Omental fat pad (tissue), 4 donors: ENCODE results near the gene GZMM. TPM values are rescaled to one million over a fixed set of nuclear protein-coding genes. Genes with fewer than 3 reads are reported as not detected.

ENCODE experiments used
- ATAC-seq: fragments of 150-250 bp; one replicate; pipeline ENCODE4 v1.9.1; 2016; ENCODE audit warnings: mild to moderate bottlenecking, moderate library complexity; ENCODE audit not compliant: low FRiP score
- DNase-seq: peaks from one replicate; pipeline ENCODE4 v3.0.0-alpha.2; 2019; ENCODE audit warnings: low spot score
- total RNA-seq, 4 donors: library from RNA; depleted of rRNA; stranded (reverse); fragments of >200 nt; gene quantifications; one replicate each; pipeline ENCODE4 v1.1.0, GENCODE V29; 2016
- TF ChIP-seq, protein P1 (sequence below), 3 donors: fragments of 450-650 bp; IDR thresholded peaks; one replicate each; pipeline ENCODE4 v1.5.1; 2016 to 2017; ENCODE audit warnings: antibody characterized with exemption in 3 of 3, mild to moderate bottlenecking in 3 of 3, moderate library complexity in 2 of 3

GZMM gene
- total RNA-seq, 4 donors from 2014 or later = 1.1 to 3.7 TPM; not detected in 2

GRCh38 chr19:595326-596262 is 51.7 kb downstream of the GZMM start:
- no peak for ATAC-seq
- no peak for DNase-seq
- TF ChIP-seq, protein P1, sequence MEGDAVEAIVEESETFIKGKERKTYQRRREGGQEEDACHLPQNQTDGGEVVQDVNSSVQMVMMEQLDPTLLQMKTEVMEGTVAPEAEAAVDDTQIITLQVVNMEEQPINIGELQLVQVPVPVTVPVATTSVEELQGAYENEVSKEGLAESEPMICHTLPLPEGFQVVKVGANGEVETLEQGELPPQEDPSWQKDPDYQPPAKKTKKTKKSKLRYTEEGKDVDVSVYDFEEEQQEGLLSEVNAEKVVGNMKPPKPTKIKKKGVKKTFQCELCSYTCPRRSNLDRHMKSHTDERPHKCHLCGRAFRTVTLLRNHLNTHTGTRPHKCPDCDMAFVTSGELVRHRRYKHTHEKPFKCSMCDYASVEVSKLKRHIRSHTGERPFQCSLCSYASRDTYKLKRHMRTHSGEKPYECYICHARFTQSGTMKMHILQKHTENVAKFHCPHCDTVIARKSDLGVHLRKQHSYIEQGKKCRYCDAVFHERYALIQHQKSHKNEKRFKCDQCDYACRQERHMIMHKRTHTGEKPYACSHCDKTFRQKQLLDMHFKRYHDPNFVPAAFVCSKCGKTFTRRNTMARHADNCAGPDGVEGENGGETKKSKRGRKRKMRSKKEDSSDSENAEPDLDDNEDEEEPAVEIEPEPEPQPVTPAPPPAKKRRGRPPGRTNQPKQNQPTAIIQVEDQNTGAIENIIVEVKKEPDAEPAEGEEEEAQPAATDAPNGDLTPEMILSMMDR (IDR thresholded peaks at IDR 0.05) = no peak

DNA sequence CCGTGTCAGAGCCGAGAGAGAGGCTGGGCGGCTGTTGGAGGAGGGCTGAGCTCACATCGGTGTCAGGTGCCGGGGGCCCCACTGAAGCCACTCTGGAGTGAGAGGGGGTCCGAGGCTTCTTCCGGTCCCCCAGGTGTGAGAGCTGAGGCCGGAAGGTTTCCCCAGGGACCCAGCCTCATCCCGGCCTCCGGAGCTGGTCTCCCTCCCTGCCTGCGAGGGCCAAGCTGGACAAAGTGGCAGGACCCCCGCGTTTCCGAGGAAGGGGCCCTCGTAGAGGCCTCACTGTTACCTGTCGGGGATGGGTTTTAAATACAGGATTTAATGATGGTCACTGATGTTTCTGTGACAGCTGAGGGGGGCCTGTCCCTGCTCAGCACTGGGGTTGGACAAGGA is 52.4 kb downstream of the GZMM start:
- DNase-seq (no peak), ATAC-seq (no peak)
- TF ChIP-seq, protein P1 (IDR thresholded peaks at IDR 0.05) = no peak

DNA sequence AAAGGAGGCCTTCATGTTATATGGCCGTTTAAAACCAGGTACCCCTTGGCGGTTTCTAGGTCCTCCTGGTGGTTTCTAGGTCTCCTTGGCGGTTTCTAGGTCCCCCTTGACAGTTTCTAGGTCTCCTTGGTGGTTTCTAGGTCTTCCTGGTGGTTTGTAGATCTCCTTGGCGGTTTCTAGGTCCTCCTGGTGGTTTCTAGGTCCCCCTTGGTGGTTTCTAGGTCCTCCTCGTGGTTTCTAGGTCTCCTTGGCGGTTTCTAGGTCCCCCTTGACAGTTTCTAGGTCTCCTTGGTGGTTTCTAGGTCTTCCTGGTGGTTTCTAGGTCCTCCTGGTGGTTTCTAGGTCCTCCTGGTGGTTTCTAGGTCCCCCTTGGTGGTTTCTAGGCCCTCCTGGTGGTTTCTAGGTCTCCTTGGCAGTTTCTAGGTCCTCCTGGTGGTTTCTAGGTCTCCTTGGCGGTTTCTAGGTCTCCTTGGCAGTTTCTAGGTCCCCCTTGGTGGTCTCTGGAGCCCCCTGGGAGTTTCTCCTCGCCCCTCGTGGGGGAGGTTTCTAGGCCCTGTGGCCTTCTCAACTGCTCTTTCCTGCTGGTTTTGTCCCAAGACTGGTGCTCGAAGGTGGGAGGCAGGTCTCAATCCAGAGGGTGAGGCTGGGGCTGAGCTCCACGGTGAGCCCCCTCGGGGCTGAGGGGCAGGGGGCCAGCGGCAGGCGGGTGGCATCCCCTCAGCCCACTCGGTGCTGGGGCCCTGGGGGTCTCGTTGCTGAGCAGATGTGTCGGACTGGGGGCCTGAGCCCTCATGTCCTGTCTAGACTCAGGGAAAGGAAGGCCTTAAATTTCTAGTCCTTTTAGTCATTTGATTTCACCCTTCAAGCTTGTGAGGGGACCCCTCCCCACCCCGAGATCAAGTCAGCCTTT is 53.8 kb downstream of the GZMM start:
- no peak for DNase-seq
- TF ChIP-seq, protein P1 (IDR thresholded peaks at IDR 0.05) = no peak
- ATAC-seq = no peak

Other genes with a start within 250 kb of the GZMM start
- gene MIER2, start 199.3 kb upstream of the GZMM start, total RNA-seq = 10 to 100 TPM in 3 of 4 donors, 1 to 10 TPM in 1; 8.6 to 25.7 (median 16.6) TPM
- 1 to 10 TPM in 3 of 4 donors, under 1 TPM in 1; 0.19 to 9.6 (median 1.8) TPM for gene C2CD4C, start 134.9 kb upstream of the GZMM start, total RNA-seq
- gene SHC2, start 83.0 kb upstream of the GZMM start, total RNA-seq = 10 to 100 TPM; 11.7 to 27.1 (median 18.8) TPM
- under 1 TPM in 1 of 4 donors, not detected in 3; 0.69 TPM for gene MADCAM1, start 47.6 kb upstream of the GZMM start, total RNA-seq
- gene TPGS1, start 36.6 kb upstream of the GZMM start, total RNA-seq = 10 to 100 TPM; 45.5 to 61.2 (median 46.1) TPM
- 10 to 100 TPM; 40.2 to 67.7 (median 55.5) TPM for gene CDC34, start 12.3 kb upstream of the GZMM start, total RNA-seq
- 100 to 1,000 TPM; 331 to 521 (median 417) TPM for gene BSG, start 28.5 kb downstream of the GZMM start, total RNA-seq
- gene HCN2, start 45.8 kb downstream of the GZMM start, total RNA-seq = under 1 TPM in 2 of 4 donors, not detected in 2; 0.13 to 0.56 TPM
- gene POLRMT, start 89.5 kb downstream of the GZMM start, total RNA-seq = 10 to 100 TPM; 17.3 to 33.8 (median 30.1) TPM
- gene FGF22, start 95.8 kb downstream of the GZMM start, total RNA-seq = under 1 TPM in 1 of 4 donors, not detected in 3; 0.38 TPM
- gene RNF126, start 119.2 kb downstream of the GZMM start, total RNA-seq = 10 to 100 TPM; 40.1 to 87.7 (median 47.7) TPM
- 100 to 1,000 TPM; 120 to 212 (median 152) TPM for gene FSTL3, start 132.3 kb downstream of the GZMM start, total RNA-seq
- under 1 TPM in 1 of 4 donors, not detected in 3; 0.95 TPM for gene PRSS57, start 151.4 kb downstream of the GZMM start, total RNA-seq
- 100 to 1,000 TPM in 1 of 4 donors, 10 to 100 TPM in 3; 44.6 to 119 (median 54.8) TPM for gene PALM, start 164.9 kb downstream of the GZMM start, total RNA-seq
- 1 to 10 TPM in 3 of 4 donors, not detected in 1; 1.4 to 9.6 (median 3.2) TPM for gene MISP, start 207.1 kb downstream of the GZMM start, total RNA-seq